ENCODE measurements around the gene CTXN3.
"Not testable (repeated sequence)": the region's sequence is repeated elsewhere in the genome, so short reads cannot be mapped to it uniquely, and the experiment has no call there.

Gene CTXN3

GRCh38 chr5:127650649-127651048, 1.8 kb downstream of the CTXN3 start:
- DNase-seq (ENCODE audit: low read depth in 4 of 4, low spot score in 1 of 4), result no peak

- no peak for DNase-seq (ENCODE audit: low read depth in 4 of 4, low spot score in 1 of 4)
Measured at GRCh38 chr5:127652952-127653611, 4.2 kb downstream of the CTXN3 start.

DNA sequence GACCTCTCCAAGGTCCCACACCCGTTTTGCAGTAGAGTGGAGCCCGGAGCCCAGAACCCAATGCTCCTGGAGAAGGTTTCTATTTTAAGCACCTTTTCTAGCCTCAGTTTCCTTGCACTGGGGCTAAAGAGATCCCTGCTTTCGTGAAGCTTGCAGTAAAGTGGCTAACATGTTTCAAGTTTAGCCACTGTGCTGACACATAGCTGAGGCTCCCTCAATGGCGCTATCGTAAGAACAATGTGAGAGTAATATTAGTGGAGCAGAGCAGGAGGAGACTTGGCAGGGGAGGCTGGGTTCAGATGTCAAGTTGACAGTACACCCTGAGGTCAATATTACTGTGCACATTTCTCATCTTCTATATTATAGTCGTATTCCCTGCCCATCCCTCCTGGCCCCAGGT, 7.9 kb downstream of the CTXN3 start:
- DNase-seq (ENCODE audit: low read depth in 4 of 4, low spot score in 1 of 4), result no peak

- DNase-seq (ENCODE audit: low read depth in 4 of 4, low spot score in 1 of 4), result no peak
Measured at GRCh38 chr5:127660047-127660733, 11.3 kb downstream of the CTXN3 start.

GRCh38 chr5:127664093-127664492, 15.2 kb downstream of the CTXN3 start:
- DNase-seq (ENCODE audit: low read depth in 4 of 4, low spot score in 1 of 4), result no peak

GRCh38 chr5:127665641-127666040, 16.8 kb downstream of the CTXN3 start:
- no peak for DNase-seq (ENCODE audit: low read depth in 4 of 4, low spot score in 1 of 4)

DNA sequence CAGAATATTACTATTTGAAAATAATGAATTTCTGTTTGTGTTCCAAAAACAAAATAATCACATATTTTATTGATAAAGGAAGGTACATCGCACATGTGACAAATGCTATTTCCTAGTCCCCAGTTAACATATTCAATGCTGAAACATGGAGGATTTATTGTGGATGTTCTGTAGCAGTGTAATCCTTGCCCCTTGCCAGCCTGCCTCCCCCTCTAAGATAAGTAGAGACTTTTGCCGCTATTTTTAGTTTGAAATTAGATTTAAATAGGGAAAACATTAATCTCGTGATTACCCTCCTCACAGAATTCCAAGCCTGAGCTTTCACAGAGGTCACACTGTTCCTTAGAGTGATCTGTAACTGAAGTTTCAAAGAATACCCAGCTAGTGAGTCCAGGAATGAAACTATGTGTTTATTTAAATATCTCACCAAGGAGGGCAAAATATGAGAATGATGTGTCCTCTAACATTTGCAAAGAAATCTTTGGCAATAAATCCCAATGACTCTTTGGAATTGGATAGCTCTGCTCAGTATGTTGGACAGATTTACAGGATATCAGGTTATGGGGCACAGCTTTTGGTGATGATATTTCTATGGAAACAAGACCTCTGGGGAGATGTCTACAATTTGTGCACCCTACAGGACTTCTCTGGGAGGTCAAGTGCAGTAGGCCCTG, 17.3 kb downstream of the CTXN3 start:
- DNase-seq (ENCODE audit: low read depth in 4 of 4, low spot score in 1 of 4), result no peak

GRCh38 chr5:127667926-127668325, 19.0 kb downstream of the CTXN3 start:
- DNase-seq (ENCODE audit: low read depth in 4 of 4, low spot score in 1 of 4), result no peak

- DNase-seq (ENCODE audit: low read depth in 4 of 4, low spot score in 1 of 4), result no peak
Measured at GRCh38 chr5:127671218-127671617, 22.3 kb downstream of the CTXN3 start.

- no peak for DNase-seq (ENCODE audit: low read depth in 4 of 4, low spot score in 1 of 4)
Measured at GRCh38 chr5:127673117-127673800, 24.4 kb downstream of the CTXN3 start.

GRCh38 chr5:127676951-127677350, 28.1 kb downstream of the CTXN3 start:
- DNase-seq (ENCODE audit: low read depth in 4 of 4, low spot score in 1 of 4), result not testable (repeated sequence)

DNA sequence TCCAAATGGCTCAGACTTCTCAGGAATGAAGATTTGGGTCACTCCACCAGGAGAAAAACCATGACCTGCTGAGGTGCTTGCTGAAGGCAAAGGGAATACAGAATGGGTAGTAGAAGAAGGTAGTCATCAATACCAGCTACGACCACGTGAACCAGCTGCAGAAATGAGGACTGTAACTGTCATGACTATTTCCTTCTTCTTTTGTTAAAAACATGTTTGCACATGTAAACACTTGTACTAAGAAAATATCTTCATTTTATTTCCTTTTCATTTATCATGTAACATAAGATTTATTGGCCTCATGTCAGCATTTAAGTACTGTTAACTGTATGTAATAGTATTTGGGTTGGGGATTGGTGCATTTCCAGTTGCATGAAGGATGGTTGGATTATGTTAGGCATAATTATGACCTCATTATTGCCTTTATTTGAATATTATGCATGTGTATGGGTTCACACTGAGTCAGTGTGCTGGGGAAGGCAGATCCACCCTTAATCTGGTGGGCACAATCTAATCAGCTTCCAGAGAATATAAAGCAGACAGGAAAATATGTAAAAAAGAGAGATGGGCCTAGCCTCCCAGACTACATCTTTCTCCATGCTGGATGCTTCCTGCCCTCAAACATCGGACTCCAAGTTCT, 30.9 kb downstream of the CTXN3 start:
- not testable (repeated sequence) for DNase-seq (ENCODE audit: low read depth in 4 of 4, low spot score in 1 of 4)

DNA sequence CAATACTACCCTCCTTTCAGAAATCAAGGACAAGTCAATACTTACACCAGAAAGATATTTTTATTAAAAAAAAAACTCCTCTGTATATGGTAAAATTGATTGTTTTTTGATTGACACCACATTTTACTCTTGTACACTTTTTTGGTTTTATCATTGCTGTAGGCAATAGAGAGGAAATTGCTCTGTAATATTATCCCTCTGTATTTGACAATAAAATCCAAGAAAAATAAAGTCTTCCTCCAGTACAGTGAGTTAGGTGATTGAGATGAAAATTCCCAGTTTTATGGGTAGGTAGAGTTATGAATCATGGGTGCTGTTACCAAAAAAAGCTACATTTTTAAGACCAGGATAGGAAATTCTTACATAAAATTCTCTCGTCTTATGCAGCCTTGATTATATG, 31.7 kb downstream of the CTXN3 start:
- no peak for DNase-seq (ENCODE audit: low read depth in 4 of 4, low spot score in 1 of 4)

DNA sequence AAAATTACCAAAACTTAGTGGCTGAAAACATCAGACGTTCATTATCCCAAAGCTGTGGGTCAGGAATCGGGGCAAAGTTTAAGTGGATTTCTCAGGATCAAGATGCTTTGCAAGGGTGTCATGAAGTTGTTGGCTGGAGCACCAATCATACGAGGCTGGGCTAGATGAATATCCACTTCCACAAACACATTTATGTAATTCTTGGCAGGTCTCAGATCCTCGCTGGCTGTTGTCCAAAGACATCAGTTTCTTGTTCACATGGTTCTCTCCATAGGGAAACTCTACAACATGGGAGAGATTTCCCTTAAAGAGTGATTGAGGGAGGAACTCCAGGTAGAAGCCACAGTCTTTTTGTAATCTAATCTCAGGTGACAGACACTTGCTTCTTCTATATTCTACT, 34.1 kb downstream of the CTXN3 start:
- no peak for DNase-seq (ENCODE audit: low read depth in 4 of 4, low spot score in 1 of 4)

DNA sequence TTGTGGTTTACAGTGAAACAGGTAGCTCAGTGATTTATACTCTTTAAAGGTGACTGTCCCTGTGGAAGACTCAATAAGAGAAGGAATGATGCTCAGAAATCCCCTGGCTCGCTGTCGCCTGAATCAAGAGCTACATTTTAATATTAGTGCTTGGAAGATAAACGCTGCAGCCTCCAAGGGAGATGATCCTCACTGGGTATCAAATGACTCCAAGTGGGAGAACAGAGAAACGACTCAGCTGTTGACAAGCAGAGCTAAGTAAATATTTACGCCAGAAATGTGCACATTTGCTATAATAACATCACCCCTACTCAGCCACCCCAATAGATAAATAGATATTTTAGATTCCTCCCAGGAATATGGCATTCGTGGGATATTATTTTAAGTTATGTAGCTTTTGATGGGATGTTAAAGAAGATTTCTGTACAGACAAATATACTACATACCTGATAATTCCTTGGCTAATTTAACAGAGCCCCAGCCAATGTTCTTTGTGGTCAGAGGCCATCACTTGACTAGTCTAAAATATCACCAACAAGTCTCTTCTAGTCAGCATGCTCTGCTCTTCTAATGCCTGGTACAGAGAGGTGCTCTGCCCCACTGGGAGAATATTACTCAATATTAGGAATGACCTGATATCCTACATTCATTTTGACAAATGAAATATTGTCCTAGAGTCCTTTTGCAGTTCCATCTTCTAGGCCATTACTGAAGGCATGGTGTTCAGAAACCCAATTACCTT, 36.0 kb downstream of the CTXN3 start:
- DNase-seq (ENCODE audit: low read depth in 4 of 4, low spot score in 1 of 4), result no peak

DNA sequence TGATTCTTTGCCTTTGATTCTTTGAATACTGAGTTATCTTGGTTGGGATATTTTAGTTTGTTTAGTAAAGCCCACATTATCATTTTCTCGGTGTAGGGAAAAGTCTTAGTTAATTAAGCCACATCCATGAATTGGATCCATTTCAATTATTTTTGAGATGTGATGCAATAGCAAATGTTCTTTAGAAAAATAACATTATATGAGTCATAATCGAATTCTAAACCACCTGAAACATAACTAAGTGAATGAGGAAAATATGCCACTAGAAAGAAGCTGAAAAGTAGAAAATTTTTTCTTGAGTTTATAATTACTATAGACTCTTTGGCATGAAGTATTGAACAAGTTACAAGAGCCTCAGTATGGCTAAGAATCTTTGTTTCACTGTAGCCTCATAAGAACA, 36.8 kb downstream of the CTXN3 start:
- DNase-seq (ENCODE audit: low read depth in 4 of 4, low spot score in 1 of 4), result no peak

GRCh38 chr5:127686424-127686823, 37.5 kb downstream of the CTXN3 start:
- DNase-seq (ENCODE audit: low read depth in 4 of 4, low spot score in 1 of 4), result no peak

- no peak for DNase-seq (ENCODE audit: low read depth in 4 of 4, low spot score in 1 of 4)
Measured at GRCh38 chr5:127694518-127695171, 45.8 kb downstream of the CTXN3 start.

GRCh38 chr5:127695346-127695745, 46.5 kb downstream of the CTXN3 start:
- DNase-seq (ENCODE audit: low read depth in 4 of 4, low spot score in 1 of 4), result no peak

DNA sequence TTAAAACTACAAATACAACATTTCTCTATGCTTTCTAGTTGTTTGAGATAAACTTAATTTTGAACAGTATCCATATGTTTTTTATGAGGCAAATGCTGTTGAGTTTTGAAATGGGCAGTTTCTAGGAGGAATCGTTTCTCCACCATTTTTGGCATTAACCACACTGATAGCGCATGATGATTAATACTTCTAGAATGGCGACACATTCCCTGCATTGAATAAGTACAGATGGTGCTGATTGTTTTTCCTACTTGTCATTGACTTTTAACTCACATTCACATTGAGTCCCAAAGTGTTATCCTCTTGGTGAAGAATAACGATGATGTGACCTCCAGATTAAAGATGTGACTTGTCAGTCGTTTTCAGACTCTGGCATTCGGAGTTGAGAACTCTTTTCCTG, 47.8 kb downstream of the CTXN3 start:
- DNase-seq (ENCODE audit: low read depth in 4 of 4, low spot score in 1 of 4), result no peak
